Activated naive CD4-positive, alpha-beta T cell treated with anti-CD3 and anti-CD28 coated beads, Interleukin-2, amount 50 U/mL, for 16 hours (primary cell): ENCODE results near the gene GATD1.

Experiments
- DNase-seq: peaks from one replicate; pipeline ENCODE4 v3.0.0-alpha.2; 2020

The GATD1 gene

GRCh38 chr11:811446-812245, 34.4 kb upstream of the GATD1 start:
- no peak for DNase-seq

- no peak for DNase-seq
These were observed 32.8 kb upstream of the GATD1 start for GRCh38 chr11:810040-810567.

- DNase-seq, result peak; percentile 98
These were observed 32.2 kb upstream of the GATD1 start, which contains the start of gene RPLP2 for GRCh38 chr11:809287-810039. RPLP2 (plus strand) TSS chr11:809967; CDS start chr11:810235, 268 bp downstream.

GRCh38 chr11:808427-809286, 31.4 kb upstream of the GATD1 start:
- no peak for DNase-seq

- no peak for DNase-seq
These were observed 27.3 kb upstream of the GATD1 start for GRCh38 chr11:804599-804964.

GRCh38 chr11:803770-804598, 26.7 kb upstream of the GATD1 start:
- no peak for DNase-seq

GRCh38 chr11:803467-803742, 26.1 kb upstream of the GATD1 start:
- DNase-seq, result no peak

- DNase-seq, result no peak
These were observed 25.6 kb upstream of the GATD1 start for GRCh38 chr11:802693-803466.

GRCh38 chr11:802018-802617, 24.8 kb upstream of the GATD1 start:
- no peak for DNase-seq

- DNase-seq, result no peak
These were observed 24.0 kb upstream of the GATD1 start for GRCh38 chr11:801097-801780.

GRCh38 chr11:800473-800872, 23.2 kb upstream of the GATD1 start:
- no peak for DNase-seq

GRCh38 chr11:799641-800316, 22.5 kb upstream of the GATD1 start:
- no peak for DNase-seq

GRCh38 chr11:798093-798713, 20.9 kb upstream of the GATD1 start, which contains the start of gene SLC25A22:
SLC25A22 (minus strand) TSS chr11:798281; CDS start chr11:795006, 3,275 bp downstream.
- peak; percentile 88 for DNase-seq

GRCh38 chr11:797296-798092, 20.2 kb upstream of the GATD1 start:
- peak; percentile 78 for DNase-seq

GRCh38 chr11:796565-797295, 19.4 kb upstream of the GATD1 start:
- DNase-seq, result no peak

GRCh38 chr11:795634-796564, 18.6 kb upstream of the GATD1 start:
- peak; percentile 81 for DNase-seq
